Mononuclear cell (primary cell): ENCODE data around the gene NAV1. TPM values are rescaled to one million over a fixed set of nuclear protein-coding genes. Genes with fewer than 3 reads are reported as not detected.
"Not testable (repeated sequence)": the region's sequence is repeated elsewhere in the genome, so short reads cannot be mapped to it uniquely, and the experiment has no call there.

Experiments
- H3K27me3 ChIP-seq: 2 replicates; pipeline ENCODE4 v1.6.0; 2011; ENCODE audit warnings: low read length, control low read depth; ENCODE audit not compliant: insufficient read depth
- H3K4me1 ChIP-seq: 2 replicates; pipeline ENCODE4 v1.5.1; 2011; ENCODE audit warnings: mild to moderate bottlenecking, low read length, control low read depth; ENCODE audit not compliant: insufficient read depth
- H3K4me3 ChIP-seq: 2 replicates; pipeline ENCODE4 v1.5.1; 2011; ENCODE audit warnings: mild to moderate bottlenecking, low read length, moderate library complexity
- H3K9me3 ChIP-seq: 2 replicates; pipeline ENCODE4 v1.5.1; 2011; ENCODE audit warnings: low read depth, mild to moderate bottlenecking, control low read depth, low read length
- total RNA-seq: library from RNA; depleted of rRNA; stranded (reverse); fragments of >200 nt; gene quantifications from one replicate; pipeline ENCODE4 v1.2.3, GENCODE V29; 2012

The NAV1 gene
- total RNA-seq, 1 donor = 1.5 TPM

DNA sequence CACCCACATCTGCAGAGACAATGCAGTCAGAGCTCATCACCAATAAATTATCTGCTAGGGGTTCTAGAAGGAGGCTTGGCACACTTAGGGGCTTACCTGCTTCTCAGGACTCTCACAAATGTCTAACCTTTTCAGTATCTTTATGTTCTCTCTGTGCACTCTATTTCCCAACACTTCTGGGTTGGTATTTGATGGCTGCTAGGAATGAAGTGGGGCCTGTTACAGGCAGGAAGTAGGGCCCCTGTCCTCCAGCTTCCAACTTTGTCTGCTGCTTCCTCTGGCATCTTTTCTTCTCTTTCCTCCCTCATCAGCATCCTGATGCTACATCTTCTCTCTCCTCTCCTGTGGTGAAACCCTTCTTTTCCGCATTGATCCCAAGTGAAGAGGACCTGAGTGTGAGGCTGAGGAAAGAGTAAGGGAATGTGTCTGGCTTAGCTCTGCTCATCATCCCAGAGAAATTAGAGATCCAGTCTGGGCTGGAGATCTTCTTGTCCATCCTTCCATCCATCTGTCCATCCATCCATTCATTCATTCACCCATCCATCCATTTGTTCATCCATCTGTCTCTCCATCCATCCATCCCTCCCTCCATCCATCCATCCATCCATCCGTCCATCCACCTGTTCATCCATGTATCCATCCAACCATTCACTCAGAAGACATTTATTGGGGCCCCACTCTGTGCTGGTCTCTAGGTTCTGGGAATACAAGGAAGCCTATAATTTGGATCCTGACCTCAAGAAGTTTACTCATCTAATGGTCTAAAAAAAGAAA lies 29.1 kb upstream of the NAV1 start:
- Histone ChIP-seq H3K27me3 (no peaks in the 10 kb centered on the region), H3K9me3 (no peaks in the 10 kb centered on the region), H3K4me3 (no peak overlapping the region), H3K4me1 (peaks cover 54% of the 10 kb centered on the region)

DNA sequence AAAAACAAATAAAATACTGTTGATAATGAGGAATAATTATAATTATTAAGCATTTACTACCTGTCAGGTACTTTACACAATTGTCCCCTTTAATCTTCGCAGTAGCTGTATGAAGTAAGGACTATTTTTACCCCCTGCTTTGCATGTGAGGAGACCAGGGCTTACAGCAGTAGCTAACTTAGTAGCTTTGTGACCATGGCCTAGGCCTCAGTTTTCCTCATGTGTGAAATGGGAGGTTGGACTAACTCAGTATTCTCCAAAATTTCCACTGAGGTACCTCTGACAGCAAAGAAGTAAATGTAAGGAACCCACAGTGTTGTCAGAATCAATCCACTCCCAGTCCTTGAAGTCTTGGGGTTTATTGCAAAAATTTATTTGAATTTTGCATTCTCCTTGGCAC lies 28.2 kb upstream of the NAV1 start:
- Histone ChIP-seq H3K4me3 (no peak overlapping the region), H3K9me3 (no peaks in the 10 kb centered on the region), H3K4me1 (peaks cover 45% of the 10 kb centered on the region), H3K27me3 (no peaks in the 10 kb centered on the region)

DNA sequence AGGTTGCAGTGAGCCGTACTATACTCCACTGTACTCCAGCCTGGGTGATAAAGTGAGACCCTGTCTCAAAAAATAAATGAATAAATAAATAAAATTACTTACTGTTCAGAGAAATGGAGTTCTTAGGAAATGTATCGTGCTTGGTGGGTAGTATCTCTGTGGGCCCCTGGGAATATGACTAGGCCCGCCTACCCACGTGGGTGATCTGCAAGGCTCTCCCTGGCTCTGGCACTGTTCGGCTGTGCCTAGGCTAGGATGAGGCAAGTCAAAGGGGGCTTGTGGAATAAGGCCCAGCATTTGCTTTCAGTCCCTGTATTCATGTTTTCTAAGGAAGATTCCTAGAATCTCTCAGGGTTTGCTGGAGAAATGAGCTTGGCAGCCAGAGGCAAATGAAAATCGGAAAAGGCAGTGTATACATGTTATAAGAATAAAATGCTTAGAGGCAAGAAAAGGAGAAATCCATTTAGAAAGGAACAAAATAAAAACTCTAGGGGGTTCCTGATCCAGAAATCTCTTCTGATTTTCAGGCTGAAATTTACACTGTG lies 27.5 kb upstream of the NAV1 start:
- no peaks in the 10 kb centered on the region for H3K27me3 ChIP-seq

DNA sequence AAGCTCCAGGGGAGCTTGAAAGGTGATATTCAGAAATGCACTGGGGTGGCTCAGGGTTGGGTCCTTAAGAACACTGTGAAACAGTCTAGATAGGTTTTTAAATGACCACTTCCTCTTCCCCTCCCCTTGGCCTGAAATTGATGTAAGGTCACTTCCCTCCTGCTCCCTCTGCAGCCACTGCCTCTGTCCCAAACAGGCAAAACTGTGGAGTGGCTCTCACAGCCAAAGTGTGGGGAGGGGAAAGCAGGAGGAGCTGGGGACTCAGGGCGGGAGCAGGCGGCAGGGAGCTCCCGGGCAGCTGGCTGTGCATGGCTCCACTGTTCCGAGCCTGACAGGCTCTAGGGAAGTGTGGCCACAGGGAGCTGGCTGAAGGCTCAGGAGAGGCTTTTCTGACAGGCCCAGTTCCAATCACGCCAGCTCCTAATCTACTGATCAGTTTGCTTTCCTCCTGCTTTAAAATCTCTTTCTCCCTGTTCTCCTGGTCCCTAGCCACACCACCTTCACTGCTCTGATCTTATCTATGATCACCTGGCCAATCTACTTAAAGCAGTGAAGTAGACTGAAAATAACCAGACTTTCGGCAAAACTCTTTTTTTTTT lies 26.9 kb upstream of the NAV1 start:
- no peak overlapping the region for H3K4me3 ChIP-seq
- H3K9me3 ChIP-seq = no peaks in the 10 kb centered on the region
- H3K27me3 ChIP-seq = no peaks in the 10 kb centered on the region
- peaks cover 34% of the 10 kb centered on the region for H3K4me1 ChIP-seq

More for the DNA sequence above, 27.5 kb upstream of the NAV1 start:
- no peak overlapping the region for H3K4me3 ChIP-seq
- H3K9me3 ChIP-seq = no peaks in the 10 kb centered on the region
- H3K4me1 ChIP-seq = peaks cover 38% of the 10 kb centered on the region

DNA sequence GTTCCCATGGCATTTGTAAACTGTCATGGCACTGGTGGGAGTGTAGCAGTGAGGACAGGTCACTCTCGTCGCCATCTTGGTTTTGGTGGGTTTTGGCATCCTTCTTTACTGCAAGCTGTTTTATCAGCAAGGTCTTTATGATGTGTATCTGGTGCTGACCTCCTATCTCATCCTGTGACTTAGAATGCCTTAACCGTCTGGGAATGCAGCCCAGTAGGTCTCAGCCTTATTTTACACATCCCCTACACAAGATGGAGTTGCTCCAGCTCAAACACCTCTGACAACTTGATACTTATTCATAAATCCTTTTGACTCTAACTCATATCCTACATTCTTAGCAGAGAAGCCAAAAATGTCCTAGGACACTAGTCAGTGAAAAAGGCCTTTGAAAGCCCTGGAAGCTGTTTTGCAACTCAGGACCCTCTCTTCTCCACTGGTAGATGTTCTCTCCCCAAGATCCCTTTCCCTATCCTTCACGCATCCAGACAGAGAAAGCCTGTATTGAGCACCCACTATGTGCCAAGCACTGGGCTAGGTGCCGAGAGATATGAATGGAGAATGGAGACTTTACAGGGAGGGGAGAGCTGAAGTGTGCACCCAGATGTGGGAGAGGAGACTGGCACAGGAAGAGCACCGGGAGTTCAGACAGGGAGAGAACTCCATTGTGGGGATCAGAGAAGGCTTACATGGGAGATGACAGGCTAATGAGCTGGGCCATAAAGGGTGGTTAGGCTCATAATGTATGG lies 25.3 kb upstream of the NAV1 start:
- Histone ChIP-seq H3K27me3 (no peaks in the 10 kb centered on the region), H3K4me3 (no peak overlapping the region), H3K4me1 (peaks cover 24% of the 10 kb centered on the region), H3K9me3 (no peaks in the 10 kb centered on the region)

DNA sequence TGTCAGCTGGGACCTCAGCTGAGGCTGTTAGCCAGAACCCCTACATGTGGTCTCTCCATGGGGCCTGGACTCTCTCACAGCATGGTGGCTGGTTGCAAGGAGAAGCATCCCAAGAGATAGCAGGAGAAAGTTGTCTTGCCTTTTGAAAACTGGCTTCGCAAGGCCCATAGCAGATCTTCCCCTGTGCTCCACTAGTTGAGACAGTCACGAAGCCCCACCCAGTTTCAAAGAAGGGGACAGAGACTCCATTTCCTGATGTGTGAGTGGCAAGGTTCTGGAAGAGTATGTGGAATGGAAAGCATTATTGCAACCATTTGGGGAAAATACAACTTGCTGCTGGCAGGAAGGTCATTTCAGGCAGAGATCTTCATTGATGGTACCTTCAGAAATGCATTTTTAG lies 24.5 kb upstream of the NAV1 start:
- H3K4me1 ChIP-seq = peaks cover 24% of the 10 kb centered on the region
- H3K4me3 ChIP-seq = no peak overlapping the region
- no peaks in the 10 kb centered on the region for H3K9me3 ChIP-seq
- no peaks in the 10 kb centered on the region for H3K27me3 ChIP-seq

DNA sequence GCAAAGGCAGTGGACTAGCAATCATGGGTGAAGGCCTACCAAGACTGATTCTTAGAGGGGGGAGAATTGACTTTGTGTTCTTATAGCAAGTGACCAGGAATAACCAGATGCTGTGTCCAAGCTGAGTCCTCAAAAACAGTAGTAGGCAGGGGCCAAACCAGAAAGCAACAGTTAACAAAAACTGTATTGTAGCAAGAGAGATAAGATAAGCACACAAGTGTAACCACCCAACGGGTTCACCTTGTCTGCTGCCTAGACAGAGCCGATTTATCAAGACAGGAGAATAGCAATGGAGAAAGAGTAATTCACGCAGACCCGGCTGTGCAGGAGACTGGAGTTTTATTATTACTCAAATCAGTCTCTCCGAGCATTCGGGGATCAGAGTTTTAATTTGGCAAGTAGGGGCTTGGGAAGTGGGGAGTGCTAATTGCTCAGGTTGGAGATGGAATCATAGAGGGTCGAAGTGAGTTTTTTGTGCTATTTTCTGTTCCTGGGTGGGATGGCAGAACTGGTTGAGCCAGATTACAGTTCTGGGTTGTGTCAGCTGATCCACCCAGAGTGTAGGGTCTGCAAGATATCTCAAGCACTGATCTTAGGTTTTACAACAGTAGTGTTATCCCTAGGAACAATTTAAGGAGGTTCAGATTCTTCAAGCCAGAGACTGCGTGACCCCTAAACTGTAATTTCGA lies 23.7 kb upstream of the NAV1 start:
- no peaks in the 10 kb centered on the region for H3K9me3 ChIP-seq
- H3K27me3 ChIP-seq = no peaks in the 10 kb centered on the region
- H3K4me1 ChIP-seq = peaks cover 19% of the 10 kb centered on the region
- no peak overlapping the region for H3K4me3 ChIP-seq

DNA sequence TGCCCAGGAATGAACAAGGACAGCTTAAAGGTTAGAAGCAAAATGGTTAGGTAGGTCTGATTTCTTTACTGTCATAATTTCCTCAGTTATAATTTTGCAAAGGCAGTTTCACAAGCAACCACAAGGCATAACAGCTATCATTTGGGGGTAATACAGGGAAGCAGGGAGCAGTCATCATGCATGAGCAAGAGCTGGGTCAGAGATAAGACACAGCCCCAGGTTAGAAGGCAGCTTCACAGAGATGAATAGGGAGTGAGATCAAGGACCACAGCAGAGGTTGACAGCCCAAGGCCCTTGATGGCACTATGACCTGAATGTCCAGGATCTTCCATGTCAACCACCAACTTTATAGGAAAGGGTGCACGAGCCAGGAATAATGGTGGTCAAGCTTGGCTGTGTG lies 23.0 kb upstream of the NAV1 start:
- H3K4me3 ChIP-seq = no peak overlapping the region
- no peaks in the 10 kb centered on the region for H3K9me3 ChIP-seq
- H3K4me1 ChIP-seq = peaks cover 19% of the 10 kb centered on the region
- no peaks in the 10 kb centered on the region for H3K27me3 ChIP-seq

DNA sequence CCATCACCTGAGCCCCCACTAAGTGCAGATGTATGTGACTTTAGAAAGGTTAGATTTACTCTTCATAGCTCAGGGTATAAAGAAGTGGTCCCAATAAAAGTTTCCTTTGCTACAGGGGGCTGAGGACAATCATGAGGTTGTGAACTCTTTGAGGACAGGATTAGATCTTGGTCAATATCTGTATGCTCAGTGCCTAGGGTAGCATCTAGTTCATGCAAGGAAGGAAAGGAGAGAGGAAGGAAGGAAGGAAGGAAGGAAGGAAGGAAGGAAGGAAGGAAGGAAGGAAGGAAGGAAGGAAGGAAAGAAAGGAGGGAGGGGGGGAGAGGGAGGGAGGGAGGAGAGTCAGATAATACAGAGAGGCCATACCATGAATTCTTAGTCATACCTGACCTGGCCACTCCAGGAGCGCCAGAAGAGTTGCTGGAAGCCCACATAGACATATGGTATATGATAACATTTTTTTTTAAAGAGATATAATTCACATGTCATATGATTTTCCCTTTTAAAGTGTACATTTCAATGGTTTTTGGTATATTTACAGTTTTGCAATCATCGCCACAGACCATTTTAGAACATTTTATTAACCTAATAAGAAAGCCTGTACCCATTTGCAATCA lies 22.3 kb upstream of the NAV1 start:
- no peaks in the 10 kb centered on the region for H3K9me3 ChIP-seq
- peaks cover 13% of the 10 kb centered on the region for H3K4me1 ChIP-seq
- no peak overlapping the region for H3K4me3 ChIP-seq
- no peaks in the 10 kb centered on the region for H3K27me3 ChIP-seq

DNA sequence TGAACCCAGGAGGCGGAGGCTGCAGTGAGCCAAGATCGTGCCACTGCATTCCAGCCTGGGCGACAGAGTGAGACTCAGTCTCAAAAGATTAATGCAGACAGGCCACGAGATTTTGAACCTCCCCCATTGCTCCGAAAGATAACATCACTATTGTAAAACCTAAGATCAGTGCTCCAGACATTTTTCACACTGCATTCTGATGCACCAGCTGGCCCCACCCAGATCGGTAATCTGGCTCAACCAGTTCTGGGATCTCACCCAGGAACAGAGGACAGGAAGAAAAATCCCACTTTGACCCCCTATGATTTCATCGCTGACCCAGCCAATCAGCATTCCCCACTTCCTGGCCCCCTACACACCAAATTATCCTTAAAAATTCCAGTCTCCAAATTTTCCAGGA lies 21.3 kb upstream of the NAV1 start:
- Histone ChIP-seq H3K9me3 (no peaks in the 10 kb centered on the region), H3K4me1 (peaks cover 3% of the 10 kb centered on the region), H3K4me3 (no peak overlapping the region), H3K27me3 (no peaks in the 10 kb centered on the region)

DNA sequence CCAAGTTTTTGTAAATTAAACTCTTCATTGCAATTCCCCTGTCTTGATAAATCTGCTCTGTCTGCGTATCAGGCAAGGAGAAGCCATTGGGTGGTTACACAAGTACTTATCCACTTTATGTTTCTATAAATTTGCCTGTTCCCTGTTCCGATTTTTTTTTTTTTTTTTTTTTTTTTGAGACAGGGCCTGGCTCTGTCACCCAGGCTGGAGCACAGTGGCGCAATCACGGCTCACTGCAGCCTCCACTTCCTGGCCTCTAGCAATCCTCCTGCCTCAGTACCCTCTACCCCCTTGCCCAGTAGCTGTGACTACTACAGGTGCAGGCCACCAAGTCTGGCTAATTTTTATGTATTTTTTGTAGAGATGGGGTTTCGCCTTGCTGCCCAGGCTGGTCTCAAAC lies 20.9 kb upstream of the NAV1 start:
- Histone ChIP-seq H3K27me3 (no peaks in the 10 kb centered on the region), H3K9me3 (no peaks in the 10 kb centered on the region), H3K4me3 (no peak overlapping the region), H3K4me1 (no peaks in the 10 kb centered on the region)

DNA sequence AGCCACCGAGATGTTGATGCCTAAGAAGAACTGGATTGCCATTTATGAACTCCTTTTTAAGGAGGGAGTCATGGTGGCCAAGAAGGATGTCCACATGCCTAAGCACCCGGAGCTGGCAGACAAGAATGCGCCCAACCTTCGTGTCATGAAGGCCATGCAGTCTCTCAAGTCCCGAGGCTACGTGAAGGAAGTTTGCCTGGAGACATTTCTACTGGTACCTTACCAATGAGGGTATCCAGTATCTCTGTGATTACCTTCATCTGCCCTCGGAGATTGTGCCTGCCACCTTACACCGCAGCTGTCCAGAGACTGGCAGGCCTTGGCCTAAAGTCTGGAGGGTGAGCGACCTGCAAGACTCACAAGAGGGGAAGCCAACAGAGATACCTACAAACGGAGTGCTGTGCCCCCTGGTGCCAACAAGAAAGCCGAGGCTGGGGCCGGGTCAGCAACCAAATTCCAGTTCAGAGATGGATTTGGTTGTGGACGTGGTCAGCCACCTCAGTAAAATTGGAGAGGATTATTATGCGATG lies 18.8 kb upstream of the NAV1 start:
- H3K9me3 ChIP-seq, H3K4me1 ChIP-seq, H3K4me3 ChIP-seq, H3K27me3 ChIP-seq: not testable (repeated sequence)

DNA sequence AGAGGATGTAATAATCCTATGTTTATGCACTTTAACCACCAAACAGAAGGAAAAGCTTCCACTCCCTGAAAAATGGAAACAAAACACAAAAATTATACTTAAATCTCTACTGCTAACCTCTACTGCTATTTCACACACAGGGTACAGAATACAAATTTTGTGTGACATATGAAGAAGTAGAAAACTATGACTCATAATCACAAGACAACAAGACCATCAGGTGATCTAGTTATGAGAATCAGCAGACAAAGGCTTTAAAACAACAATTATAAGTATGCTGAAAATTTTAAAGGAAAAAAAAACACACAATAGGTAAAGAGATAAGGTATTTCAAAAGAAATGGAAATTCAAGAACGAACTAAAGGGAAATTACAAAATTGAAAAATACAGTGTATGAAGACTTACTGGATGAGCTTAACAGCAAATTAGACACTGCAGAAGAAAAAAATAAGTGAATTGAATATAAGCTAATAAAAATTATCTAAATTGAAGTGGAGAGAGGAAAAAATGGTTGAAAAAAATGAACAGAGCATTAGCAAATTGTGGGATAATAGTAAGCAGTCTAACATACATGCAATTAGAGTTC lies 13.6 kb upstream of the NAV1 start:
- no peaks in the 10 kb centered on the region for H3K4me1 ChIP-seq
- no peak overlapping the region for H3K4me3 ChIP-seq
- no peaks in the 10 kb centered on the region for H3K27me3 ChIP-seq
- no peaks in the 10 kb centered on the region for H3K9me3 ChIP-seq

DNA sequence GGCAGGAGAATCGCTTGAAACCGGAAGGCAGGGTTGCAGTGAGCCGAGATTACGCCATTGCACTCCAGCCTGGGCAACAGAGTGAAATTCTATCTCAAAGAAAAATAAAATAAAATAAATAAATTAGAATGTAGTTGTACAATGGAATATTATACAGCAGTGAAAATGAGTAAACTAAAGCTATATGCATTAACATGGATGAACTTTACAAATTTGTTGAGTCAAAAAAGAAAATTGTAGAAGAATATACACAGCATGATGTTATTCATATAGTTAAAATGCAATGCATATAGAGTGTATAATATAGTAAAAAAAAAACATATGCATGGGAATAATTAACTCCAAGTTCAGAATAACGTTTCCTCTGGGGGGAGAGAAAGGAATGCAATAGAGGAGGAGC lies 11.0 kb upstream of the NAV1 start:
- H3K27me3 ChIP-seq = no peaks in the 10 kb centered on the region
- no peaks in the 10 kb centered on the region for H3K9me3 ChIP-seq
- no peaks in the 10 kb centered on the region for H3K4me1 ChIP-seq
- no peak overlapping the region for H3K4me3 ChIP-seq
